CD4-positive, CD25-positive, alpha-beta regulatory T cell (primary cell): ENCODE results near the gene WT1. TPM values are rescaled to one million over a fixed set of nuclear protein-coding genes. Genes with fewer than 3 reads are reported as not detected.

Source experiments
- ATAC-seq, 2 donors: fragments of 150-1000 bp; cut with Tn5 transposase; one replicate each; pipeline ENCODE4 v1.10.0; 2021; ENCODE audit warnings: low read depth in 2 of 2, moderate number of reproducible peaks in 2 of 2, moderate library complexity in 1 of 2
- DNase-seq, 3 donors: peaks; one replicate each; pipeline versions ENCODE4 v3.0.0 to v3.0.0-alpha.2; 2012 to 2022; ENCODE audit warnings: mixed read lengths in 1 of 3
- H3K27ac ChIP-seq: one replicate; pipeline ENCODE4 v1.7.0; 2013; ENCODE audit warnings: mild to moderate bottlenecking, low read length; ENCODE audit not compliant: insufficient read depth, poor library complexity, severe bottlenecking
- H3K27me3 ChIP-seq: one replicate; pipeline ENCODE4 v1.7.0; 2013; ENCODE audit warnings: low read length; ENCODE audit not compliant: control insufficient read depth, insufficient read depth
- H3K36me3 ChIP-seq: one replicate; pipeline ENCODE4 v1.7.0; 2013; ENCODE audit warnings: mild to moderate bottlenecking, low read length, moderate library complexity; ENCODE audit not compliant: control insufficient read depth, insufficient read depth
- H3K4me1 ChIP-seq: 2 replicates; pipeline ENCODE4 v1.7.0; 2013; ENCODE audit warnings: mild to moderate bottlenecking, low read length; ENCODE audit not compliant: insufficient read depth, control insufficient read depth, poor library complexity, severe bottlenecking
- H3K4me3 ChIP-seq: one replicate; pipeline ENCODE4 v1.7.0; 2013; ENCODE audit warnings: low read depth, mild to moderate bottlenecking, low read length, moderate library complexity
- H3K9me3 ChIP-seq, 2 experiments: 1 replicate in 1 of 2; 2 replicates in 1 of 2; pipeline ENCODE4 v1.7.0; 2013; ENCODE audit warnings: low read length in 2 of 2, mild to moderate bottlenecking in 1 of 2, moderate library complexity in 1 of 2; ENCODE audit not compliant: control insufficient read depth in 2 of 2
- H3K27ac Mint-ChIP-seq, 3 donors: one replicate each; pipeline ENCODE4 v1.8.0; 2020 to 2022; ENCODE audit warnings: mild to moderate bottlenecking in 3 of 3, mixed read lengths in 3 of 3, moderate library complexity in 2 of 3
- H3K27me3 Mint-ChIP-seq: one replicate; pipeline ENCODE4 v1.8.0; 2022; ENCODE audit warnings: mild to moderate bottlenecking, mixed read lengths
- H3K36me3 Mint-ChIP-seq: one replicate; pipeline ENCODE4 v1.8.0; 2020; ENCODE audit warnings: mixed read lengths
- H3K4me1 Mint-ChIP-seq, 4 donors: one replicate each; pipeline ENCODE4 v1.8.0; 2020 to 2022; ENCODE audit warnings: mixed read lengths in 4 of 4, mild to moderate bottlenecking in 1 of 4
- H3K4me3 Mint-ChIP-seq, 4 donors: one replicate each; pipeline ENCODE4 v1.8.0; 2020 to 2022; ENCODE audit warnings: mild to moderate bottlenecking in 4 of 4, mixed read lengths in 4 of 4, moderate library complexity in 3 of 4
- H3K9me3 Mint-ChIP-seq, 7 donors: one replicate each; pipeline ENCODE4 v1.8.0; 2020 to 2022; ENCODE audit warnings: mixed read lengths in 7 of 7, mild to moderate bottlenecking in 3 of 7, moderate library complexity in 2 of 7
- polyA plus RNA-seq, 4 donors: library from polyadenylated mRNA; unstranded; fragments of 300-500 nt; fragmentation: Illumina TruSeq; gene quantifications; one replicate each; pipeline ENCODE4 v1.2.3, GENCODE V29; 2021
- total RNA-seq: library from RNA; stranded (reverse); gene quantifications from one replicate; pipeline ENCODE4 v1.2.3, GENCODE V29; 2022

The WT1 gene
- total and polyA plus RNA-seq, 5 donors from 2014 or later, result not detected

- Histone ChIP-seq H3K9me3 (no peaks in the 10 kb centered on the region), H3K27me3 (peaks cover 17% of the 10 kb centered on the region), H3K4me3 (no peak overlapping the region), H3K36me3 (no peaks in the 10 kb centered on the region), H3K27ac (no peak overlapping the region), H3K4me1 (peaks cover 27% of the 10 kb centered on the region)
- H3K27ac Mint-ChIP-seq, result no peak overlapping the region
- DNase-seq (no peak), ATAC-seq (no peak)
- H3K4me1 Mint-ChIP-seq, result peaks cover 0 to 44% (median 25%) of the 10 kb centered on the region in 4 donors
- H3K9me3 Mint-ChIP-seq, result peaks cover 0 to 5% (median 0%) of the 10 kb centered on the region in 7 donors
- H3K36me3 Mint-ChIP-seq, result no peaks in the 10 kb centered on the region
- H3K27me3 Mint-ChIP-seq, result peaks cover 87% of the 10 kb centered on the region
- H3K4me3 Mint-ChIP-seq, result peak overlapping the region; percentile 7 to 66 (median 20)
Observed at GRCh38 chr11:32433101-32433913, 2.0 kb downstream of the WT1 start.

GRCh38 chr11:32432565-32432964, 2.8 kb downstream of the WT1 start:
- DNase-seq (no peak), ATAC-seq (no peak)
- Histone ChIP-seq H3K36me3 (no peaks in the 10 kb centered on the region), H3K9me3 (no peaks in the 10 kb centered on the region), H3K4me1 (peaks cover 30% of the 10 kb centered on the region), H3K27me3 (peaks cover 20% of the 10 kb centered on the region), H3K27ac (no peak overlapping the region), H3K4me3 (no peak overlapping the region)
- Mint-ChIP-seq H3K9me3 (peaks cover 0 to 5% (median 0%) of the 10 kb centered on the region in 7 donors), H3K4me1 (peaks cover 0 to 44% (median 26%) of the 10 kb centered on the region in 4 donors), H3K4me3 (peak overlapping the region in 3 of 4 donors; percentile 11 to 35 (median 19)), H3K27ac (no peak overlapping the region), H3K36me3 (no peaks in the 10 kb centered on the region), H3K27me3 (peaks cover 87% of the 10 kb centered on the region)

- Histone ChIP-seq H3K27me3 (peaks cover 16% of the 10 kb centered on the region), H3K4me3 (no peak overlapping the region), H3K36me3 (no peaks in the 10 kb centered on the region), H3K27ac (no peak overlapping the region), H3K4me1 (peaks cover 29% of the 10 kb centered on the region), H3K9me3 (no peaks in the 10 kb centered on the region)
- ATAC-seq (no peak), DNase-seq (no peak)
- Mint-ChIP-seq H3K27me3 (peaks cover 89% of the 10 kb centered on the region), H3K9me3 (peaks cover 0 to 5% (median 0%) of the 10 kb centered on the region in 7 donors), H3K27ac (no peak overlapping the region), H3K4me1 (peaks cover 0 to 36% (median 20%) of the 10 kb centered on the region in 4 donors), H3K36me3 (no peaks in the 10 kb centered on the region), H3K4me3 (no peak overlapping the region)
Observed at GRCh38 chr11:32430568-32431381, 4.6 kb downstream of the WT1 start.

GRCh38 chr11:32429477-32429876, 5.9 kb downstream of the WT1 start:
- peaks cover 0 to 34% (median 19%) of the 10 kb centered on the region in 4 donors for H3K4me1 Mint-ChIP-seq
- Histone ChIP-seq H3K36me3 (no peaks in the 10 kb centered on the region), H3K27me3 (peaks cover 20% of the 10 kb centered on the region), H3K9me3 (no peaks in the 10 kb centered on the region), H3K27ac (no peak overlapping the region), H3K4me1 (peaks cover 22% of the 10 kb centered on the region), H3K4me3 (no peak overlapping the region)
- no peak overlapping the region for H3K4me3 Mint-ChIP-seq
- no peak overlapping the region for H3K27ac Mint-ChIP-seq
- H3K27me3 Mint-ChIP-seq, result peaks cover 97% of the 10 kb centered on the region
- DNase-seq, result no peak
- ATAC-seq, result no peak
- peaks cover 0 to 5% (median 0%) of the 10 kb centered on the region in 7 donors for H3K9me3 Mint-ChIP-seq
- no peaks in the 10 kb centered on the region for H3K36me3 Mint-ChIP-seq

GRCh38 chr11:32428665-32429303, 6.6 kb downstream of the WT1 start:
- Histone ChIP-seq H3K4me1 (peaks cover 18% of the 10 kb centered on the region), H3K36me3 (no peaks in the 10 kb centered on the region), H3K4me3 (no peak overlapping the region), H3K27ac (no peak overlapping the region), H3K9me3 (no peaks in the 10 kb centered on the region), H3K27me3 (peaks cover 20% of the 10 kb centered on the region)
- Mint-ChIP-seq H3K4me3 (no peak overlapping the region), H3K36me3 (no peaks in the 10 kb centered on the region), H3K27ac (no peak overlapping the region), H3K27me3 (peaks cover 92% of the 10 kb centered on the region), H3K4me1 (peaks cover 0 to 29% (median 16%) of the 10 kb centered on the region in 4 donors), H3K9me3 (peaks cover 0 to 5% (median 0%) of the 10 kb centered on the region in 7 donors)
- no peak for ATAC-seq
- no peak for DNase-seq

- DNase-seq (no peak), ATAC-seq (no peak)
- Histone ChIP-seq H3K9me3 (no peaks in the 10 kb centered on the region), H3K36me3 (no peaks in the 10 kb centered on the region), H3K27ac (no peak overlapping the region), H3K4me1 (peaks cover 13% of the 10 kb centered on the region), H3K4me3 (no peak overlapping the region), H3K27me3 (peaks cover 22% of the 10 kb centered on the region)
- Mint-ChIP-seq H3K4me1 (peaks cover 0 to 22% (median 12%) of the 10 kb centered on the region in 4 donors), H3K4me3 (peak overlapping the region in 1 of 4 donors; percentile 38), H3K9me3 (peaks cover 0 to 5% (median 0%) of the 10 kb centered on the region in 7 donors), H3K27me3 (peaks cover 85% of the 10 kb centered on the region), H3K27ac (no peak overlapping the region), H3K36me3 (no peaks in the 10 kb centered on the region)
Observed at GRCh38 chr11:32427935-32428664, 7.2 kb downstream of the WT1 start.

- peaks cover 0 to 17% (median 11%) of the 10 kb centered on the region in 4 donors for H3K4me1 Mint-ChIP-seq
- DNase-seq, result no peak
Observed at GRCh38 chr11:32427616-32427934, 7.8 kb downstream of the WT1 start.

More at GRCh38 chr11:32427616-32427934, 7.8 kb downstream of the WT1 start:
- Mint-ChIP-seq H3K27ac (no peak overlapping the region), H3K27me3 (peaks cover 82% of the 10 kb centered on the region), H3K4me3 (peak overlapping the region in 1 of 4 donors; percentile 10), H3K36me3 (no peaks in the 10 kb centered on the region), H3K9me3 (peaks cover 0 to 8% (median 0%) of the 10 kb centered on the region in 7 donors)
- Histone ChIP-seq H3K4me3 (no peak overlapping the region), H3K27me3 (peaks cover 19% of the 10 kb centered on the region), H3K27ac (no peak overlapping the region), H3K4me1 (peaks cover 10% of the 10 kb centered on the region), H3K36me3 (no peaks in the 10 kb centered on the region), H3K9me3 (no peaks in the 10 kb centered on the region)
- no peak for ATAC-seq
